HG02970 (cell line): ENCODE measurements around the gene SNRNP200.

Experiments used
- ATAC-seq: cut with Tn5 transposase; IDR thresholded peaks from one replicate; pipeline ENCODE4 v1.9.1; 2021; ENCODE audit warnings: mild to moderate bottlenecking, moderate library complexity, moderate number of reproducible peaks; ENCODE audit not compliant: unreplicated experiment, low FRiP score

Gene SNRNP200

GRCh38 chr2:96253006-96253405, 52.3 kb downstream of the SNRNP200 start:
- no peak for ATAC-seq

- ATAC-seq: no peak
Measured at GRCh38 chr2:96252526-96252925, 52.8 kb downstream of the SNRNP200 start.

GRCh38 chr2:96251721-96252292, 53.5 kb downstream of the SNRNP200 start:
- no peak for ATAC-seq

GRCh38 chr2:96250188-96250587, 55.2 kb downstream of the SNRNP200 start:
- ATAC-seq: no peak

- ATAC-seq: no peak
Measured at GRCh38 chr2:96249654-96250053, 55.7 kb downstream of the SNRNP200 start.

GRCh38 chr2:96248624-96249023, 56.7 kb downstream of the SNRNP200 start:
- ATAC-seq: no peak

- no peak for ATAC-seq
Measured at GRCh38 chr2:96247896-96248295, 57.5 kb downstream of the SNRNP200 start.

GRCh38 chr2:96247009-96247408, 58.3 kb downstream of the SNRNP200 start:
- ATAC-seq: no peak

- no peak for ATAC-seq
Measured at GRCh38 chr2:96245609-96246390, 59.5 kb downstream of the SNRNP200 start.

- no peak for ATAC-seq
Measured at GRCh38 chr2:96243843-96244242, 61.5 kb downstream of the SNRNP200 start.

GRCh38 chr2:96241900-96242611, 63.3 kb downstream of the SNRNP200 start:
- ATAC-seq: peak; percentile 46

- ATAC-seq: no peak
Measured at GRCh38 chr2:96241227-96241626, 64.1 kb downstream of the SNRNP200 start.

- no peak for ATAC-seq
Measured at GRCh38 chr2:96240341-96241038, 64.9 kb downstream of the SNRNP200 start.

- ATAC-seq: no peak
Measured at GRCh38 chr2:96239745-96240264, 65.5 kb downstream of the SNRNP200 start.

GRCh38 chr2:96239091-96239490, 66.3 kb downstream of the SNRNP200 start:
- no peak for ATAC-seq

- ATAC-seq: no peak
Measured at GRCh38 chr2:96238266-96238665, 67.1 kb downstream of the SNRNP200 start.

- ATAC-seq: no peak
Measured at GRCh38 chr2:96236882-96237281, 68.5 kb downstream of the SNRNP200 start.

- ATAC-seq: no peak
Measured at GRCh38 chr2:96233880-96234316, 71.4 kb downstream of the SNRNP200 start.

- no peak for ATAC-seq
Measured at GRCh38 chr2:96233436-96233835, 71.9 kb downstream of the SNRNP200 start.

- no peak for ATAC-seq
Measured at GRCh38 chr2:96231316-96231715, 74.0 kb downstream of the SNRNP200 start.
